Liver (tissue), 3 donors: ENCODE measurements around the gene CACNA1I.

ENCODE experiments used
- CTCF ChIP-seq: fragments of 150-350 bp; IDR thresholded peaks from 2 replicates; pipeline ENCODE4 v1.5.1; 2017; ENCODE audit warnings: improper control_type of control experiment, low read depth, low read length; ENCODE audit not compliant: missing input control
- GABPA ChIP-seq, 2 donors: IDR thresholded peaks in 1 of 2; conservative IDR thresholded peaks in 1 of 2; 2 replicates each; pipeline ENCODE4 v1.6.1; 2016; ENCODE audit warnings: antibody characterized with exemption in 2 of 2, mild to moderate bottlenecking in 1 of 2, moderate library complexity in 1 of 2
- JUND ChIP-seq, 2 donors: IDR thresholded peaks; 2 replicates each; pipeline ENCODE4 v1.6.1; 2016; ENCODE audit warnings: antibody characterized with exemption in 2 of 2
- MAX ChIP-seq: IDR thresholded peaks from 2 replicates; pipeline ENCODE4 v1.6.1; 2016; ENCODE audit warnings: antibody characterized with exemption
- YY1 ChIP-seq: IDR thresholded peaks from 2 replicates; pipeline ENCODE4 v1.6.1; 2016; ENCODE audit warnings: antibody characterized with exemption, mild to moderate bottlenecking
- ZBTB33 ChIP-seq: IDR thresholded peaks from 2 replicates; pipeline ENCODE4 v1.6.1; 2016; ENCODE audit warnings: antibody characterized with exemption
- donor health status: healthy.
- donor health status: healthy.

DNA sequence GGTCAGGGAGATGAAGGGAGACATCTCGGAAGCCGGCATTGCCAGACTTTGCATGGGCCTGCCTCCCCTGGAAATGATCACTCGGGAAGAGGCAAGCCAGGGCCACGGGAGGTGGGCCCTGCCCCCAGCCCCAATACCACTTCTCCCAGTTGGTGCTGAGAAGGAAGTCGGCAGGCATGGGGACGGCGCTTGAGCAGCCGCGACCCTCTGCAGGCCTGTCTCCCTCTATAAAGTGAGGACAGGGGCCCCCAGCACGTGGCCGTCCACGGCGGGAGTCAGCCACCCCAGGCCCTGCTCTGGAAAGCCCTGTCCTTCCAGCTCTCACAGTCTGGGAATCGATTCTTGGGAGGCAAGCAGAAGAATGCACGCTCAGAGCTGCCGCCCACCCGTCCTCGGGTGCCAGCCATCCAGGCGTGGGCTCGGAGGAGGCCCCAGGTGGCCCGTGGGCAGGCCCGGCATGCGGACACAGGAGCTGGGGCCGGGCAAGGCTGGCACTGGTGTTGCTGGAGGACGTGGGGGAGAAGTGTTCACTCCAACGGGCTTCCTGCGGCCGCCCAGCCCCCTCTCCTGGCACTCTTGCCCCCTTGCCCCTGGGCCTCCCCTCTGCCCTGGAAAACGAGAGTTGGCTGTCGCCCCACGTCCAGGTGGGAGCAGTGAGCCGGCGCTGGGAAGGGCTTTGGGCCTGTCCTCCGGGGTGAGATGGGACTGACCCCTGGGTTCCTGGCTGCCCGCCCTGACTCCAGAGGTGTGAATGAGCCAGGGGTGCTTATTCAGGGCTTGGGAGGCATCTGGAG lies 77.5 kb downstream of the CACNA1I start:
- TF ChIP-seq CTCF (no peak), ZBTB33 (no peak), JUND (IDR thresholded peaks at IDR 0.05) (no peak), GABPA (IDR thresholded peaks at IDR 0.05 in 1 of 2, conservative IDR thresholded peaks at IDR 0.05 in 1 of 2) (no peak), YY1 (no peak), MAX (no peak)
